GM21526 (cell line): ENCODE data around the gene INO80D.

ENCODE experiments used
- ATAC-seq: cut with Tn5 transposase; IDR thresholded peaks from one replicate; pipeline ENCODE4 v1.9.1; 2021; ENCODE audit warnings: moderate library complexity; ENCODE audit not compliant: unreplicated experiment, low FRiP score

The INO80D gene

DNA sequence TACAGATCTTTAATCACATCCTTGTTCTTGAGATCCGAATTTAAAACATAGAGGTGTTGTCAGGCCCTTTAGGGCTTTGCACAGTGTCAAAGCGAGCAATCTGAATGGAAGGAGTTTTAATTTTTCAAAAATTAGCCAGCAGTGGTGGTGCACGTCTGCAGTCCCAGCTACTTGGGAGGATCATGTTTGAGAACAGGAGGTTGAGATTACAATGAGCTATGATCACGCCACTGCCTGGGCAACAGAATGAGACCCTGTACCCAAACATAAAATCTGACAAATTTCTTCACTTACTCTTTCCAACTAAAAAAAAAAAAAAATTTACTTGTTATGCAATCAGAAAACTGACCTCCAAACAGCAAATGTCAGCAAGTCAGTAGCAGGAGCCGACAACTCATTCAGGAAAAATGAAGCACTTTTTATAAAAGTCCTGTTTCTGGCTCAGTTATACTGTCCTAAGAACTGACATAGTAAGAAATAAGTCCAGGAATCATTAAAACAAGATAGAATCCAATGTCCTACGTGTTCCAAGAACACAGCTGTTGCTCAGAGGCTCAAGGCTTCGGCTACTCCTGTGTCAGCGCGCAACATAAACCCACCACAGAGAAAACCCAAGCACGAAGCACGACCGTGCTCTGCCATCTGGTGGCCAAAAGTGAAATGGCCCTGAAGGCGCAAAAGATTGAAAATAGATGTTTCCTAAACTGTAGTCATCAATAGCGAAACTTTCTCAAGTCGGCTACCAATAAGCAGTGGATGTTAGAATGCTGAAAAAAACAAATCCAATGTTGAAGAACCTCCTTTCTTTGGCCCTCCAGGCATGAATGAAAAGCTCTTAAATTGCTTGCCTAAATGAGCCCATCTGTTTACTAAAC is 138.1 kb downstream of the INO80D start:
- peak; percentile 92 for ATAC-seq

DNA sequence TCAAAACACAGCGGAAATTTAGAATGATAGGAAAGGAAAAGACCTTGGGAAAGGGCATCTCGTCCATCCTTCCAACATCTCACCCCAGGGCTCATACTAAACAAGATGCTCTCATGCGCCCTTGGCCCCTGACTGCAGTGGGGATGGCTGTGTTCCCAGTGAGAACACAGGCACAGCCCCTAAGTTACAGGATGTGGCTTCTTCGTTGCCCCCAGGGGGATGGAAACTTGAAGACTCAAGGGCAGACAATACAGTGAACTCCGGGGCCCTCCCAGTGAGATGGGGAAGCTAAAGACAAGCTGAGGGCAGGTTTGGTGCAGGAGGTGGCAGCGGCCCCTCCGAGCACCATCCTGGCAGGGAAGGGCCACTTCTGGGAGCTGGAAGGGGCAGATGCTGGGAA is 139.7 kb downstream of the INO80D start:
- ATAC-seq = no peak
